Stimulated activated CD4-positive, alpha-beta T cell treated with anti-CD3 and anti-CD28 coated beads, Interleukin-12 subunit alpha, Interleukin-12 subunit beta, amount 100 ng/mL, for 4 hours (primary cell): ENCODE measurements around the gene DAGLA.

Experiments
- DNase-seq: peaks from one replicate; pipeline ENCODE4 v3.0.0-alpha.2; 2020

Gene DAGLA

GRCh38 chr11:61749591-61750217, 69.5 kb downstream of the DAGLA start:
- DNase-seq: no peak

- DNase-seq: no peak
Measured at GRCh38 chr11:61750631-61751273, 70.6 kb downstream of the DAGLA start.

- no peak for DNase-seq
Measured at GRCh38 chr11:61751384-61751783, 71.2 kb downstream of the DAGLA start.

- peak; percentile 59 for DNase-seq
Measured at GRCh38 chr11:61752117-61752924, 72.1 kb downstream of the DAGLA start, which contains the start of gene MYRF. Gene MYRF, plus strand, starts transcription at chr11:61752636. Its CDS starts 109 bp downstream, at chr11:61752745.

- DNase-seq: no peak
Measured at GRCh38 chr11:61752925-61753521, 72.8 kb downstream of the DAGLA start.

- no peak for DNase-seq
Measured at GRCh38 chr11:61753672-61754071, 73.5 kb downstream of the DAGLA start.

GRCh38 chr11:61754534-61755482, 74.6 kb downstream of the DAGLA start:
- no peak for DNase-seq

GRCh38 chr11:61756147-61756451, 75.9 kb downstream of the DAGLA start:
- DNase-seq: no peak

- no peak for DNase-seq
Measured at GRCh38 chr11:61756452-61757212, 76.4 kb downstream of the DAGLA start.

GRCh38 chr11:61757213-61757862, 77.1 kb downstream of the DAGLA start:
- no peak for DNase-seq

- no peak for DNase-seq
Measured at GRCh38 chr11:61760946-61761345, 80.8 kb downstream of the DAGLA start.

- DNase-seq: no peak
Measured at GRCh38 chr11:61761440-61762222, 81.4 kb downstream of the DAGLA start.

- no peak for DNase-seq
Measured at GRCh38 chr11:61762223-61762615, 82.0 kb downstream of the DAGLA start.

- DNase-seq: no peak
Measured at GRCh38 chr11:61762798-61763197, 82.6 kb downstream of the DAGLA start.

- no peak for DNase-seq
Measured at GRCh38 chr11:61763930-61764605, 83.9 kb downstream of the DAGLA start.

- DNase-seq: no peak
Measured at GRCh38 chr11:61764606-61765260, 84.5 kb downstream of the DAGLA start.

- no peak for DNase-seq
Measured at GRCh38 chr11:61765550-61766253, 85.5 kb downstream of the DAGLA start.

GRCh38 chr11:61766353-61766841, 86.2 kb downstream of the DAGLA start:
- no peak for DNase-seq
